CD4-positive, alpha-beta T cell treated with Interleukin-10 for 1 hour (primary cell): Measurements from ENCODE around the gene CD72.

Source experiments
- DNase-seq: peaks from one replicate; pipeline ENCODE4 v3.0.0-alpha.2; 2020

CD72 gene, protein sequence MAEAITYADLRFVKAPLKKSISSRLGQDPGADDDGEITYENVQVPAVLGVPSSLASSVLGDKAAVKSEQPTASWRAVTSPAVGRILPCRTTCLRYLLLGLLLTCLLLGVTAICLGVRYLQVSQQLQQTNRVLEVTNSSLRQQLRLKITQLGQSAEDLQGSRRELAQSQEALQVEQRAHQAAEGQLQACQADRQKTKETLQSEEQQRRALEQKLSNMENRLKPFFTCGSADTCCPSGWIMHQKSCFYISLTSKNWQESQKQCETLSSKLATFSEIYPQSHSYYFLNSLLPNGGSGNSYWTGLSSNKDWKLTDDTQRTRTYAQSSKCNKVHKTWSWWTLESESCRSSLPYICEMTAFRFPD

DNA sequence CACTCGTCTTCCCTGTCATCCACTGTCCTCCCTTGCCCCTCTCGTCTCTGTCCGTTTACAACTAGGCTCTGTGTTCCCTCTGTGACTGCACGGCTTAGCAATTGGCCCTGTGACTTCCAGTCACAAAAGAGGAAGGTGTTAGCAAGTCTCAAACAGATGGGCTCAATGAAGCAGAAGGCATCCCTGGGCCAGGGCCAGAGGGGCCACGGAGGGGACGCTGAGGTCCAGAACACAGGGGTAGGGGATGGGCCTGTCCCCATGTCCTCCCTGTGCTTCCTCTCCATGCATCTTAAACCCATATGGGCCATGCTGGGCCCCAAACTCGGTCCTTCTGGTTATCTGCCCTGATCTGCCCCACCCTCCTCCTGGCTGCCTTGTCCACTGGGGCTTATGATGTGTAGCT is at the start of gene CD72:
CD72 (minus strand) TSS at position 89 of the 403 bp plus-strand sequence. CDS start 110 bp downstream, outside the sequence.
- DNase-seq, result no peak

DNA sequence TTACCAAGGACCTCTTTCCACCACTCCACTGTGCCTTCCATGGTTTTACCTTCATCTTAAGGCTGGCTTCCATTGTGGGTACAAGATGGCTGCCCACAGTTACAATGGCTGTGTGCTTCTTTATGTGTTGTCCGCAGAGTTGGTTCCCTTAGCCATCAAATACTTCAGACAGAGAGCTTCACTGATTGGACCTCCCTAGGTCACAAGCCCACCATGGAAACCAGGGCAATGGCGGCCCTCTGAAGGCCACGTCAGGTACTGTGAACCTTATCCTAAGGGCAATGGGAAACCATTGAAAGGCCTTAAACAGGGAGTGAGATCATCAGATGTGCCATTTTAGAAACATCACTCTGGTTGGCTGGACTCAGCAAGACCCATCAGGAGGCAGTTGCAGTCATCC is 49.7 kb upstream of the CD72 start:
- DNase-seq, result no peak

DNA sequence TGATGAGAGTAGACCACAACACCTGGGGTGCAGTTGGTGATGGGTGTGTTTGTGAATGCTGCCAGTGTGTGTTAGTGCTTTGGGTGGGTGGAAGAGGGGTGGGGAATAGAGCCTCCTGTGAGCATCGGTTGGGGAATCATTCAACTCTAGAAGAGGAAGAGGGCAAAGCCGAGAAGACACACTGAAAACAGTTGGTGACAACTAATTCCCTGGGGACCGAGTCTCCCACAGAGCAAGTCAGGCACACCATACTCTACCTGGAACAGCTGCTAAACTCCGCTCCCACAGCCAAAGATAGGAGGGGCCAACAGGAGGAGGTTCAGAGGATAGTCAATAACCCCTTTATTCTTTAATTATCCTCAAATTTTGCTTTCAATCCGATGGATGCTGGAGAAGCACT is 48.3 kb upstream of the CD72 start:
- no peak for DNase-seq

DNA sequence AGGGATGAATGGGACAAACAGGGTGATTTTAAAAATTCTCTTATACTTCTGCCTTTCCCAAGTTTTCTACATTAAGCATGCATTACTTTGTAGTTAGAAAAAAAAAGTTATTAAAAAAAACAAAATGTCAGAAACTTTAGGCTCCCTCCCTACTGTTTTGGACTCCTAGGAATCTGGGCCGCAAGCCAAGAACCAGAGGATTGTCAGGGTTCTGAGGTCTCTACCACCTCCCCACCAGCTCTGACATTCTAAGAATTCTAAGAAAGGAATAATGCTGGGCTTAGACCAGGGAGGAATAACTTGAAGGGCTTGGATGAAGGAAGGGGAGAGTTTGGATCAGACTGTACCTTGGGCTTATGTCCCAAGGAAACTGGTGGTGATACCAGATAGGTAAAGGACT is 47.8 kb upstream of the CD72 start:
- no peak for DNase-seq

DNA sequence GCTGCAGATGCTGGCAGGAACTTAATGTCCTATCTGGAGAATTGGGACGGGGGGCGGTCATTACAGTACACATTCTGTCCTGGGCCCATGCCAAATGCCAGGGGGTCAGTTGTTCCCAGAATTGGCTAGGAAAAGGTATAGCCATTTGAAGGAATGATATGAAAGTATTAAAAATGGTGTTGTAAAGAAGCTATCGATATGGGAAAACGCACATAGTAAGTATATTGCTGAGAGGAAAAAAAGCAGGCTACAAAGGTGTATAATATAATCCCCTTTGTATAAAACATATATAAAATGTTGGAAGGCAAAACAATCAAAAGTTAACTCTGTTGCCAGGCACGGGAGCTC is 47.2 kb upstream of the CD72 start:
- DNase-seq, result no peak

DNA sequence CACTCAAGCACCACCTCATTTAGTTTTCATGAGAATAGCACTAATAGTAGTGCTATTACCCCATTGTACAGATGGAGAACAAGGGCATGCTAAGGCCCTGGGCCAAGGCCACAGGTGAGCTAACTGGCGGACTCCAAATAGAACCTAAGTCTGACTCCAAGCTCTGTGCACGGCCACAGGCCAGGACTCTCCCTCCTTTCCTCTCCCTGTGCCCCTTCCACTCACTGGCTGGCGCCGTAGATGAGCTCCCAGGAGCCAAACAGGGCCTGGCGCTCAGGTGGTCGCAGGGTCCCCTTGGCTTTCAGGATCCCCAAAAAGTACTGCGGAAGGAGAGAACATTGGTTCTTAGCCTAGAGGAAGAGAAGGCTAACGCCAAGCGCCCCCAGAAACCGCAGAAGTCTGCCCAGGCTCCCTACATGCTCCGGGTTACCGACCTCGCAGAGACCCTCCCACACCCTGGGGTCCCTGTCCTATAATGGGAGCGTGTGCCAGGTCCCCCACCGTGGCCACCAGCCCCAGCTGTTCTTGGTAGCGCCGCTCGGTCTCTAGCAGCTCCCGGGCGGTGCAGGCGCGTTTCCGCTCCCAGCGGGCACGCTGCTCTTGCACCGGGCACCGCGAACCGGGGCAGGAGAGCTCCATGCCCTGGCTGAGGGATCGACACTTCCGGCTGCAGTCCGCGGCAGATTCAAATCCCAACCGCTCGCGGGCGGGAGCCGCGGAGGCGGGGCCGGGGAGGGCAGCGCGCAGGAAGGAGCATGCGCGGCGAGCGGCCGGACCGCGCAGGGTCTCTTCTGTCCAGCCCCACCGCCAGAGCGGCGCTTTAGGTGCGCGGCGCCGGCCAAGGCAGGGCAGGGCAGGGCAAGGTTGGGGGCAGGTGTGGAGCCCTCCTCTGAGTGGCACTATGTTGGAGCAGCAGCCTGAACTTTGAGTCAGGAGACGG is 46.6 kb upstream of the CD72 start, which contains the start of gene ARHGEF39:
ARHGEF39 (minus strand) TSS at position 665 of the 940 bp plus-strand sequence; CDS start at position 639, 26 bp downstream.
- peak; percentile 70 for DNase-seq

DNA sequence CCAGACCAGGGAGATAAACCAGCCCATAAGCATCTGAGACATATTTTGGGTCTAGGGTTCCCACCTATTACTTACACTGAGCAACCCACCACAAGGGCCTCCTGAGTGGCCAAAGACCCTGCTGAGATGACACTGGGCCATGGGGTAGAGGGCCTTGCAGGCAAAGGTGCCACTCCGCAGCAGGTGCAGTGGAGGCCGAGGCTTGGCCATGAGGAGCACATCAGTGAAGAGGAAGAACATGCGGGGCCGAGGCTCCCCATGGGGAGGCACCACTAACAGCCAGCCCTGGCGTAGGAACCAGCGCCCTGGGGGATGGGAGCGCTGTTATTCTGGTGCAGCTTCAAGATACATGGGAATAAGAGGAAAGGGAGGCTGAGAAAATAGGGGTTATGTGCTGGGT is 44.2 kb upstream of the CD72 start:
- DNase-seq, result no peak

DNA sequence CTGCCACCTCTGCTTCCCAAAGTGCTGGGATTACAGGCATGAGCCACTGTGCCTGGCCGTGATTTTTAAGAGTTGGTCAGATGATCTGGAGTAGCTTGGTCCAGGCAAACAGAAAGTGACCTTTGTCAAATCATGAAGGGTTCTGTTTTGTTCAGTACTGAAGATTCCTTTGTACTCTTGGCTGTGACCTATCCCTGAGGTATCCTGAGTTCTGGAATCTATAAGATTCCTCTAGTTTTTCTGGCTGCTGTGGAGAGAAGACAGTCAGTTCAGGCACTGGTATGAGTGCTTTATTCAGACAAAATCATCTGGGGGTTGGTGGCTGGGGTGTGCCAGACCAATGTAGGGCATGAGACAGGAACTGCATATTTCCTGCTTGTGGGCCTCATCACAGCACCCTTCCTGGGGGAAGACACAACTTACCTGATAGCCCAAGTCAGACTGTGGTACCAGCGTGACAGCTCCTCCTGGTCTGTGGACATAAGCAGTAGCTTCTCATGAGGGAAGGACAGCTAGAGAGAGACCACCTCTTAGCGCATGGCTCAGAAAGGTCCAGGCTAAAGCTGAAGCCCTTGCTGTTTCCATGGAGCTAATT is 43.6 kb upstream of the CD72 start:
- DNase-seq, result peak; percentile 69

DNA sequence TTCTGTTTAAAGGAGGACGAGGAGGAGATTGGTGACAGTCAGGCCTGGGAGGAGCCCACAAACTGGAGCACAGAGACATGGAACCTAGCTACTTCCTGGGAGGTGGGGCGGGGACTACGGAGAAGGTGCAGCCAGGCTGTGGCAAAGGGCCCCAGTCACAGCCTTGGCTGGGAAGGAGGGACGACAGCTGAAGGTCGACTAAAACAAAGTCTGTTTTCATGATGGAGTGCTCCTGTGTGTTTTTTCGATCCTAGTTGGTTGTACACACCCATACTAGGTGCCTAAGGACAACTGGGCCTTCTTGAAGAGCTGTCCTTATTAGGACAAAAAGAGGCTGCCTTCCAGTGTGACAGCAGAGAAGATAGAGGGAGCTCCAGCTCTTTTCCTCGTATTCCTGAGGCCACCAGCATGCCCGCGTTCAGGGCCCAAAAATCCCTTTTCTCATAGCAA is 42.8 kb upstream of the CD72 start:
- DNase-seq, result no peak

DNA sequence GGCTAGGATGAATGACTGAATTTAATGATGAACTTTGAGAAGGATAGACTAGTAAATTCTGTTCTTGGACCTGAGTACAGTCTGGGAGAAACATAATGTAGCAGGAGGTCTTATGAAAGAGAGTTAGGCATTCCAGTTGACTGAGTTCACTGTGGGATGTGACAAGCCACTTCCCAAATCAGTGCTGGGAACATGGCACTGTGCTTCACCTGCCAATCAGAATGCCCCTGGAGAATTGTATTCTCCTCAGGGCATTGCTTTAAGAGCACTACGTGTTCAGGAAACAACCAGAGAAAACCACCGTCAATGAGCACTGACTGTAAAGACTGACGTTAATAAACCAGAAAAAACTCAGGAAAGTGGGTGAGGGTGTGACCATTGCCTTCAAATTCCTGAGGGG is 41.1 kb upstream of the CD72 start:
- DNase-seq, result no peak

DNA sequence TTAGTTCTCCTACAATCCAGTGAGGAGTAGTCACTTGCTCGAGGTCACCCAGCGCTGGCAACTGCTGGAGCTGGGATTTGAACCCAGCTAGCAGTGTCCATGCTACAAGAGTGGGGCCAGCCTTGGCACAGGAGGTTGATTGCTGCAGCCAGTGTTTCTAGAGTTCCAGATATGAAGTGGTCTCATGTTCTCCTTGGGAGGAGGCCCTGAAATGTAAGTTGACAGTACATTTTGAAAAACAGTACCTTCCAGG is 40.7 kb upstream of the CD72 start:
- no peak for DNase-seq

DNA sequence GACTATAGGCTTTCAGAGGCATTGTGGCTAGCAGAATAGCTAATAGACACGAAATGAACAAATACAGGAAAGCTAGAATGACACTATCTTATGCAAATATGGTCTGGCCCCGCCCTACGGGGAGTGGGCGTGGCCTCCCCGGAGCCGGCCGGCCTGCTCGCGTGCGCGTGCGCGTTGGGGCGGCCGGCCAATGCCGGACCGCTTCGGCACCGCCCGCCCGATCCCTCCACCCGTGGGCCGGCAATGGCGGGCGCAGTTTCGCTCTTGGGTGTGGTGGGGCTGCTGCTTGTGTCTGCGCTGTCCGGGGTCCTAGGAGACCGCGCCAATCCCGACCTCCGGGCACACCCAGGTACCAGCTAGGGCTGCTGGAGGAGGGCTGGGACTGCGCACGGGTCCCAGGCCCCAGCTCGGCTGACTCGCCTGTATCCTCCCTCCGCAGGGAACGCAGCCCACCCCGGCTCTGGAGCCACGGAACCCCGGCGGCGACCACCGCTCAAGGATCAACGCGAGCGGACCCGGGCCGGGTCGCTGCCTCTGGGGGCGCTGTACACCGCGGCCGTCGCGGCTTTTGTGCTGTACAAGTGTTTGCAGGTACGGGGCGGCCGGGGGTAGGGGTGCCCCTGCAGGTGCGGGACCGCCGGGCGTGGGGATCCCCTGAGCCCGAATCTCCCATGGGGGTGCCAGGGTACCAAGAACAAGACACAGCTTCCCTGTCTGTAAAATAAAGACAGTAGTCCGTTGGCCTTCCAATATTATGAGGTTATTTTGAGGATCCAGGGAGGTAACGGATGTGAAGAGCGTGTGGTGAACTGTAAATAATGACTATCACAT is 40.1 kb upstream of the CD72 start, which contains the start of gene CCDC107:
CCDC107 (plus strand) TSS at position 156 of the 831 bp plus-strand sequence; CDS start at position 244, 88 bp downstream.
- peak; percentile 86 for DNase-seq

DNA sequence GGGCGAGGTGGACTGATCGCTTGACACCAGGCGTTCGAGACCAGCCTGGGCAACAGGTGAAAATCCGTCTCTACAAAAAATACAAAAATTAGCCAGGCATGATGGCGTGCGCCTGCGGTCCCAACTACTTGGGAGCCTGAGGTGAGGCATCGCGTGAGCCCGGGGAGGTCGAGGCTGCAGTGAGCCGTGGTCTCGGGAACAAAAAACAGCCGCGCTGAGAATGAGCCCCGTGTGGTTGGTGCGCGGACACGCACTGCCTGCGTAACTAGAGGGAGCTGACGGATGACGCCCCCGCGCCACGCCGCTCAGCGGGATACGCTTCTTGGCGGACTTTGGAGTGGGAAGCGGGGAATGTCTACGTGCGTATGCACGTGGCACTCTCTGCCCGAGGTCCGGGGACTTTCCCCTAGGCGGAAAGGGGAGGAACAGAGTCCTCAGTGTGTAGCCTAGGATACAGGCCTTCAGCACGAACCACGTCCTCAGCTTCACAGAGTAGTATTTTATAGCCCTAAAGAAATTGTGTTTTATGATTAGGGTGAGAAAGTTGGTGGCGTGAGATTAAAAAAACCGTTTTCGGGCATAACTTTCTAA is 39.4 kb upstream of the CD72 start, which contains the start of gene RMRP:
RMRP (minus strand) TSS at position 474 of the 591 bp plus-strand sequence.
- peak; percentile 92 for DNase-seq

DNA sequence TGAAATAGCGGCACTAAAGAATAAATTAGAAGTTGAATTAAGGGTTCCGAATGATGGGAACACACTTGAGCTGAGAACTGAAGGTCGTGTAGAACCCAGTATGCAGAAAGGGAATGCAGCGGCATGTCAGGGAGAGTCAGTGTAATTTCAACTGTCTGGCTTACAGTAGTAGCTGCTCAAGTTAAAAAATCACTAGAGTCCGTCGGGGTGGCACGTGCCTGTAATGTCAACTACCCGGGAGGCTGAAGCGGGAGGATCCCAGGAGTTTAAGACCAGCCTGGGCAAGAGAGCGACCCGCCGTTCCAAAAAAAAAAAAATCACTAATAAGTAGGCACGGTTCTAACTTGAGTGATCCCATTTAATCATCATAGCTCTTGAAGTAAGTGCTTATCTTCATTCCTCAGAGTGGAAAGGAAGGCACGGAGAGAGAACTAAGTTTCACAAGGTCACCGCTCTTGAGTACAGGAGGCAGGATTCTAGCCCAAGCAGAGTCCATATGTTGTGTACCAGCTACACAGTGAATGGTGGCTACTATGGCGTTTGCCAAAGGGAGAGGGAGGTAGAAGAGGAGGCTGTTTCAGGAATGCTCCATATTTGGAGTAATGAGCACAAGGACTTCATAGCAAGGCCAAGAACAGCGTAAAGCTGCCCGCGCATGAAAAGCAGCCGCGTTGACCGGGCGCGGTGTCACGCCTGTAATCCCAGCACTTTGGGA is 38.8 kb upstream of the CD72 start:
- no peak for DNase-seq

DNA sequence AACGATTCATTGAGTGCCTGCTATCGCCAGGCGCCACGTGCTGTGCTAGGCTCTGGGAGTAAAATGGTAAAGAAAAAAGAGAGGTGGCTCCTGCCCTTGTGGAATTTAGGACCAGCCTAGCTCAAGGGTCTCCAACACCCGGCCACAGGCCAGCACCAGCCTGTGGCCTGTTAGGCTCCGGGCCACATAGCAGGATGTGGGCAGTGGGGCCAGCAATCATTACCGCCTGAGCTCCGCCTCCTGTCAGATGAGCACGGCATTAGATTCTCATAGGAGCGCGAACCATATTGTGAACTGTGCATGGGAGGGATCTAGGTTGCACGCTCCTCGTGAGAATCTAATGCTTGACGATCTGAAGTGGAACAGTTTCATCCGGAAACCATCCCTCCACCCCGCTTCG is 38.1 kb upstream of the CD72 start:
- DNase-seq, result no peak

DNA sequence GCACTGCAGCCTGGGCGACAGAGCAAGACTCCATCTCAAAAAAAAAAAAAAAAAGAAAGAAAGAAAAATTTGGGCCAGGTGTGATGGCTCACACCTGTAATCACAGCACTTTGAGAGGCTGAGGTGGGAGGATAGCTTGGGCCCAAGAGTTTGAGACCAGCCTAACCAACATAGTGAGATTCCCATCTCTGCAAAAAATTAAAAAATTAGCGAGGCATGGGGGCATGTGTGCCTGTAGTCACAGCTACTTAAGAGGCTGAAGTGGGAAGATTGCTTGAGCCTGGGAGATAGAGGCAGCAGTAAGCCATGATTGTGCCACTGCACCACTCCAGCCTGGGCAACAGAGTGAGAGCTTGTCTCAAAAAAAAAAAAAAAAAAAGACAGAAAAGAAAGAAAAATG is 35.4 kb upstream of the CD72 start:
- DNase-seq, result no peak

DNA sequence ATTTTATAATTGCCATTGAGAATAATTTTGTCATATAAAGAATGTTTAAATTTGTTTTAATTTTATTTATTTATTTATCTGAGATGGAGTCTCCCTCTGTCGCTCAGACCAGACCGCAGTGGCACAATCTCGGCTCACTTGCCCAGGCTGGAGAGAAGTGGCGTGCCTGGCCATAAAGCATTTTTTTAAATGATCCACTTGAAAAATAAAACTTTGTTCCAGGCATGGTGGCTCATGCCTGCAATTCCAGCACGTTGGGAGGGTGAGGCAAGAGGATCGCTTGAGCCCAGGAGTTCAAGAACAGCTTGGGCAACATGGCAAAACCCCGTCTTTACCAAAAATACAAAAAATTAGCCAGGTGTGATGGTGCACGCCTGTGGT is 34.6 kb upstream of the CD72 start:
- DNase-seq, result no peak

DNA sequence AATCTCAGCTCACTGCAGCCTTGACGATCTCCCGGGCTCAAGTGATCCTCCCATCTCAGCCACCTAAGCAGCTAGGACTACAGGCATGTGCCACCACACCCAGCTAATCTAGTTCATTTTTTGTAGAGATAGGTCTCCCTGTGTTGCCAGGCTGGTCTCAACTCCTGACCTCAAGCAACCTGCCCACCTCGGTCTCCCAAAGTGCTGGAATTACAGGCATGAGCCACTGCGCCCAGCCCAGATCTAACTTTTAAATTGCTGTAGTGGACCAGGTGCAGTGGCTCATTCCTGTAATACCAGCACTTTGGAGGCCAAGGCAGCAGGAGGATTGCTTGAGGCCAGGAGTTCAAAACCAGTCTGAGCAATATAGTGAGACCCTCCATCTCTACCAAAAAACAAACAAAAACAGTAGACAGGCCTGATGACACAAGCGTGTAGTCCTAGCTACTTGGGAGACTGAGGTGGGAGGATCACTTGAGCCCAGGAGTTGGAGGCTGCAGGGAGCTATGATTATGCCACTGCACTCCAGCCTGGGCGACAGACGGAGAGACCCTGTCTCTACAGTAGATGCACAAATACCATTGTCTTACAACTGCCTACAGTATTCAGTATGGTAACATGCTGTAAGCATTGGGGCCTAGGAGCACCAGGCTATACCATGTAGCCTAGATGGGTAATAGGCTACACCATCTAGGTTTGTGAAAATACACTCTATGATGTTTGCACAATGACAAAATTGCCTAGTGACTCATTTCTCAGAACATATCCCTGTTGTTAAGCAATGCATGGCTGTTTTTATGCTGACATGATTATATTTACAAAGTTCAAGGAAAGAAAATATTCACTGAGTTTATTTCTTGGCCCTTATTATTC is 34.0 kb upstream of the CD72 start:
- DNase-seq, result no peak

DNA sequence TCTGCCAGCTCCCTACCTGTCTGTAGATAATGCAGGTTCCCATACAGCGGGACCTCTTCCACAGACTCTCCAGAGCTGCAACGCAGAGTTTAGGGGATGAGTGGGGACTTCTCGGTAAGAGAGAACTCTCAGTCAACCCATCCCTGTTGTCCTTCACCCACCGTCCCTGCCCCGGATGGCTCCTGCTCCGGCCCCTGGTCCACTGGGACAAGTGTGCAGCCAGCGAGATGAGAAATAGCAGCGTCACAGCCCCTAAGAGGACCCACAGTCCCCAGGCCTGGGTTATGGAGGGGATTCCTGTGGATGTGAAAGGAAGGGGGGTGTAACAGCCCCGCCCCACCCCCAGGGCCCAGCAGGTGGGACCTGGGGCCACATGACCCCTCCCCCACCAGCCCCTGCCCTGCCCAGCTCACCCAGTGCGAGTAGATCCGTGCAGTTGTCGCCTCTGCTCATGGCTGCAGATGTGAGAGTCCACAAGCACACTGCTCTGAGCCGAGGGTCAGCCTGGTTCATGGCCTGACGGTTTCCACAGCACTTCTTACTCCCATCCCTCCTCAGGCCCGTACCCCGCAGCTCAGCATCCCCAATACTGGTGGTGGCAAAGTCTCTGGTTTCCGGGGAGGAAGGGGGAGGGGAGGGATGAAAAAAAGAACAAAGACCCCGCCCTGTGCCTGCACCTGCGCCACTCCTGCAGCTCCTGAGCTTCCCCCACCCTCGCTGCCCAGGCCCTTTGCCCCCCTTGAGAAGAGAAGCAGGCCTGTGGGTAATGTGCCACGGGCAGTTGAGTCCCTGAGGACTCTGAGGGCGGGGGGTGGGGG is 32.3 kb upstream of the CD72 start, which contains the start of gene SIT1:
SIT1 (minus strand) TSS at position 591 of the 818 bp plus-strand sequence; CDS start at position 513, 78 bp downstream.
- DNase-seq, result peak; percentile 47
